GM18867 (cell line): ENCODE data around the gene APEX1.
"Not testable (repeated sequence)": the region's sequence is repeated elsewhere in the genome, so short reads cannot be mapped to it uniquely, and the experiment has no call there.

Experiments used
- ATAC-seq: cut with Tn5 transposase; IDR thresholded peaks from one replicate; pipeline ENCODE4 v1.9.1; 2021; ENCODE audit warnings: mild to moderate bottlenecking, moderate library complexity; ENCODE audit not compliant: unreplicated experiment

Gene APEX1

DNA sequence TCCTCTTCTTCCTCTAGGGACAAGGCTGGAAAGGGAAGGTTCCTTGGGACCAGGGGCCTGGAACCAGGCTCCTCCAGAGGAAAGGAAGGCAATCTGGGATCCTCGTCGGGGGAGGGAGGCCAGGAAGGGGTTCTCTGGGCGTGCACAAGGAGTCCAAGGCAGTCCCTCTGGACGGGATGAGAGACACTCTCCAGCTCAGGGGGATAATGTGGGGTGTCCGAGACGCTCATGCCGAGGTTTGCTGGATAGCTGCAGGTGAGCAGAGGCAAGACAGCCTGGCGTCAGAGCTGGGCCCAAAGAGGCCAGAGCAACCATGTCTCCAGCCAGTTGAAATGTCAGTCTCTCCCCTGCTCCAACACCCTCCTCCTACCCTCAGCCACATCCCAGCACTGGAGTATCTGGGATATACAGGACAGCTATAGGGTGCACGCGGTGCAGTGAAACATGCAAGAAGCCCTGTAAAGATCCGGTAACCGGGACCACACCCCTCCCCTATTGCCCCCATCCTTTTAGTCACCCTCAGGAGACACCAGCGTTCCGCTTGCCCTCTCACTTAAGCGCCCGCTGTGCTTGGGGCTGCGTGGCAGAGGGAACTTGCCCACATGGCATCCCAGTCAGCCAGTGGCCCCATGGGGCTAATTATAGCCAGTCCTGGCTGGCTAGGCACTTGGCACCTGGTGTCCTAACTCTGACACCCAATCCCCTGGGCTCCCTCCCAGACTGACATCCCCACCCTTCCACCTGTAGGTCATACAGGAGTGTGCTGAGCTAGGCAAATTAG is 19.3 kb upstream of the APEX1 start, which contains the start of gene KLHL33:
Gene KLHL33, minus strand, starts transcription at position 585 of the 781 bp plus-strand sequence. Its CDS starts 355 bp downstream, at position 230.
- no peak for ATAC-seq

DNA sequence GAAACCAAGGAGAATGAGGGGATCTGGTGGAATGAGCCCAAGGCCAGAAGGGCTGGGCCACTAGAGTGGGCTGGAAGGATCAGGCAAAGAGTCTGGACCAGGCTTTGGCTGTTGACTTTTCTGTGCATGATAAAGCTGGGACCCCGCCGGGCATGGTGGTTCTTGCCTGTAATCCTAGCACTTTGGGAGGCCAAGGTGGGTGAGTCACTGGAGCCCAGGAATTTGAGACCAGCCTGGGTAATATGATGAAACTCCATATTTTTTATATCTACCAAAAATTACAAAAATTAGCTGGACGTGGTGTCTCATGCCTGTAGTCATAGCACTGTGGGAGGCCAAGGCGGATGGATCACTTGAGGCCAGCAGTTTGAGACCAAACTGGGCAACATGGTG is 18.7 kb upstream of the APEX1 start:
- no peak for ATAC-seq

DNA sequence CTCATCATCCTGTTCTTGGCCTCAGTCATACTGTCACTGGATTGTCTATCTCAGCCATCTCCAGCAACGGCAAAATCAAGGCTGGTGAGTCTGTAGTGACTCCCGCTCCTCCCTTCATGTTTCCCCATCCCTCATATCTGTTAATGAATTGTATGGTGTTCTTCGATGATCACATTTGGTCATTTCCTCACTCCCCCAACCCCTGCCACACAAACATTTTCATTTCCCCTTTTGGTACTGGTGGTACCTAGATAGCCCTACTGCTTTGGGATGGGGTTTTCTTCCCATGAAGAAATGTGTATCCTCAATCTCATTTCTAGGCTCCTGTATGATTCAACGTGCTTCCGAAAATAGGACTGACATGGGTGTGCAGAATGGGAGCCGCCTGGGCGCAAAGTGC is 16.4 kb upstream of the APEX1 start:
- ATAC-seq, result no peak

DNA sequence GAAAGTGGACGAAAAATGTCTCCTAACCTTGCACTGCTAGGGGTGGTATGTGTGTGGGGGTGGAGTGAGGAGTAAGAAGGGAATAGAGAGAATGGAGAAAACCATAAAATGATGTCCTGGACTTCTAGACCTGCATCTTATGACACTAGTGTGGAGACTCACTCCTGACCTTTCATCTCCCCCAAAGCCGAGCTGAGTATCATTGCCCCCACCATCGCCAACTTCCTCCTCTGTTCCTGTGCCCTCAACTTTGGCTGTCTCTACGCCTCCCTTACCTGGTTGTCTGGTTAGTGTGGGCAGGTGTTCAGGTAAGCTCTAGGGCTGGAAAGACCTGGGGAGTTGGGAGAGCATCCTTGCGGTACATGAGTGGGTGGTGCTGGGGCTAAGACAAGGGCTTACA is 14.6 kb upstream of the APEX1 start:
- ATAC-seq, result no peak

DNA sequence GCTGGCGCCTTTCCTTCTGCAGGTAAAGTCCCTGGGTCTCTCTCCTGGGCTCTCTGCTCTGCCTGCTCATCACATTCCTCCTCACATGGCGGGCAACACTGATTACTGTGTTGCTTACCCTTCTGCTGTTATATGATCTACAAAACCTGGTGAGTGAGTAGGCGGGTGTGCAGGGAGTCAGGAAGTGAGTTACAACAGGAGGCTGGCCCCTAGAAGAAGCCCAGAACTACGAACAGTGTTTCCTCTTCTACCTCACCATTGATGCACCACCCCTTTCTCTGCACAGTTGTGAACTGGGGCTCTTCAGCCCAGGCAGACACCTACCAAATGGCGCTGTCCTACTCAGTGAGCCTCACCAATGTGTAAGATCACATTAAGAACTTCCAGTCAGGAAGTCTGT is 14.1 kb upstream of the APEX1 start:
- ATAC-seq, result no peak

DNA sequence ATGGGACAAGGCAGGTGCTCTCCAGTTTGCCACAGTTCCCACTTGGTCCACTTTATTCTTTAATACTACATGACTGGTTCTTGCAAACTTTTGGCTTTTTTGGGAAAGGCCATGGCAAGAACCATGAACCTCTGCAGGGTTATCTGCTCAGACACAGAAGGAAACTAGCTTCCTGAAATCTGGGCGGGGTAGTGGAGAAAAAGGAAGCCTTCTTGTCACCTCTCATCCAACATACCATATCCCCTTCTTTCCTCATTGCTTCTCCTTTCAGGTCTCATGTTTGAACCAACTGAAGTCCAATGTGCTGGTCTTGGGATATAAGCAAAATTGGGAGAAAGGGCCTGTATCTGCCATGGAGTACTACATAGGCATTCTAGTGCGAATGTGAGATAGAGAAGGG is 13.6 kb upstream of the APEX1 start:
- ATAC-seq, result no peak

DNA sequence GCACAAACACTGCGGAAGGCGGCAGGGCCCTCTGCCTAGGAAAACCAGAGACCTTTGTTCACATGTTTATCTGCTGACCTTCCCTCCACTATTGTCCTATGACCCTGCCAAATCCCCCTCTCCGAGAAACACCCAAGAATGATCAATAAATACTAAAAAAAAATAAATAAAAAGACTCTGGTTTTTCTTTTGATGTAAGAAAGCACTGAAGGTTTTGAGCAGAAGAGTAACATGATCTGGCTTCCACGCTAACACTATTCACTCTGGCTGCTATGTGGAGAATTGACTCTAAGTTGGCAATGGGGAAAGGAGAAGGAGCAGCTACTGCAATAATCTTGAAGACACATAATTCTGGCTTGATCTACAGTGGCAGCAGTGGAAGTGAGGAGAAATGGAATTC is 11.4 kb upstream of the APEX1 start:
- not testable (repeated sequence) for ATAC-seq

DNA sequence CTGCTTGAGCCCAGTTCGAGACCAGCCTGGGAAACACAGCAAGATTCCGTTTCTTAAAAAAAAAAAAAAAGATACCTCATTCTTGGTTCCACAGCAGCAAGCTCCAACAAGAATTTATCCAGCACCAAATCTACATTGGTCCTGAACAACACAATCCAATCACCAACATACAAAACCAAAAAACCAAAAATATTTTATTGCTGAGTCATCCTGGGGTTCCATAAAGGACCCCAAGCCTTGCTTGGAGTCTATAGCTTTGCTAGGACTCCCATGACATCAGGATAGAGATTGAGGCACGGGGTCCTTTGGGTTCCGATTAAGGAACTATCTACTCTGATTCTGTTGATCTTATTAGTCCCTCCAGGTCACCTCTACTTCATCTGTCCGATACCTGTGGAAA is 8.1 kb upstream of the APEX1 start:
- ATAC-seq, result no peak

DNA sequence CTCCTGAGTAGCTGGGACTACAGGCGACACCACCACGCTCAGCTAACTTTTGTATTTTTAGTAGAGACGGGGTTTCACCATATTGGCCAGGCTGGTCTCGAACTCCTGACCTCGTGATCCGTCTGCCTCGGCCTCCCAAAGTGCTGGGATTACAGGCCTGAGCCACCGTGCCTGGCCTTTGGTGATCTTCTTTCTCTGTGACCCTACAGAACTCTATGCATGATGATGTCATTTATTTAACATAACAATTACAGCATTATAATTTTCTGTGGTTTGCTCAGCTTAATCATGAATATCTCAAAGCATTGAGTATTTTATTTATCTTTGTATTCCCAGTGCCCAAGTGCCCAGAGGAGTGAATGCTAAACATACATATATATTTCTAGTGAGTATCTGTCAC is 2.2 kb upstream of the APEX1 start:
- not testable (repeated sequence) for ATAC-seq

DNA sequence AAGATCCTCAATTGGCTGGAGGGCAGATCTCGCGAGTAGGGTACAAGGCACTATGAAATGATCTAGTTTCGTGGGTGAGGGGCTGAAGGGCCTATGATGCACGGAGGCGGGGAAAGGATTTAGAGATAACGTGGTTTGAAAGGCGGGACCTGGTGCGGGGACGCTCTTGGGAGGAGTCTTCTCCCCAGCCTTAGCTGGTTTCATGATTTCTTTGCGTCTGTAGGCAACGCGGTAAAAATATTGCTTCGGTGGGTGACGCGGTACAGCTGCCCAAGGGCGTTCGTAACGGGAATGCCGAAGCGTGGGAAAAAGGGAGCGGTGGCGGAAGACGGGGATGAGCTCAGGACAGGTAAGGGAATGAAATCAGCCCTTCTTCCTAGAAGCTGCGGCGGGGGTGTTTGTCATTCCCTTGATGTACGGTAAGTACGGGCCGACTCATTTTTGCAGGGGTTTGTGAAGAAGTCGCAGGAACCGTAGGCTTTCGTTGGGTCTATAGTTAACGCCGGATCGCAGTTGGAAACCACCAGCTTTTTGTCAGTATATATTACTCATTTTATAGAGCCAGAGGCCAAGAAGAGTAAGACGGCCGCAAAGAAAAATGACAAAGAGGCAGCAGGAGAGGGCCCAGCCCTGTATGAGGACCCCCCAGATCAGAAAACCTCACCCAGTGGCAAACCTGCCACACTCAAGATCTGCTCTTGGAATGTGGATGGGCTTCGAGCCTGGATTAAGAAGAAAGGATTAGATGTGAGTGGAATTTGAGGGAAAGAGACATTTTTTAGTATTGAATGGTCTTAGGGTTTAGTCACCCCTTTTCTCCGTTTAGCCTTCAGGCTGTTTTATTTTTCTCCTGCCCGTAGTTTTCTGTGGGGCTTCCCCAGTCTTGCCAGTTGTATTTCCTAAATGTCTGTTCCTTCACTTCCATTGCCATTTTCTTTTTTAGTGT is 602 bp downstream of the APEX1 start:
- peak; percentile 50 for ATAC-seq

DNA sequence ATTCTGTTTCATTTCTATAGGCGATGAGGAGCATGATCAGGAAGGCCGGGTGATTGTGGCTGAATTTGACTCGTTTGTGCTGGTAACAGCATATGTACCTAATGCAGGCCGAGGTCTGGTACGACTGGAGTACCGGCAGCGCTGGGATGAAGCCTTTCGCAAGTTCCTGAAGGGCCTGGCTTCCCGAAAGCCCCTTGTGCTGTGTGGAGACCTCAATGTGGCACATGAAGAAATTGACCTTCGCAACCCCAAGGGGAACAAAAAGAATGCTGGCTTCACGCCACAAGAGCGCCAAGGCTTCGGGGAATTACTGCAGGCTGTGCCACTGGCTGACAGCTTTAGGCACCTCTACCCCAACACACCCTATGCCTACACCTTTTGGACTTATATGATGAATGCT is 1.9 kb downstream of the APEX1 start:
- no peak for ATAC-seq

DNA sequence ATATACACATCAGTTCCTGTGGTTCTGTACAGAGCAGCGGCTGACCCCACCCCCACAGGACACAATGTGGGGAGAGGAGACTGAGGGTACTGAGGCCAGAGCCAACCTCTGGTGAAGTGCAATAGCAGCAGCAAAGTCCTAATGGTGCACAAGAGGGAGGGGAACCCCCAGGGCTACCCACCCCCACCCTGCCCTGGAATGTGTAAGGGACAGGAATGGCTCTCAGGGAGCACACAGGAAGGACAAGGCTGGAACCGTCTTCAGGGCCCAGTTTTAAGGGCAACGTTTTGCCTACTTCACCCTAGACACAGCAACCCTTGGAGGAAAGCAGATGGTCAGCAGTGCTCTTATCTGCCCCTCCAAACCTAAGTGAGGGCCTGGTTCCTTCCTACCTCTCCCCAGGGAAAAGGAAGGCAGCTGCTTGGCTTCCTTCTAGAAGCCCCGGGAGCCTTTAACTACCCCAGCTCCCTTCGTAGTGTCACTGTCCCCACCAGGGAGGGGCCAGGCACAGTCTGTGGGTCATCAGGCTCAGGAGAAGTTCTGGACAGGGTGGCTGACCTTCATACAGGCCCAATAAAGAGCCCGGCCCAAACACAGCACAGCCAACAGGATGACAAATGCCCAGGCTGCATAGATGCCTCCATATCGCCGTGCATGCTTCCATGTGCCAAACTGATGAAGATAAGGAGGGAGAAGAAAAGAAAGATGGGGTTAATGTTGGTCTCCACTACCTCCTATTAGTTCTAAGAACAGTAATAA is 3.2 kb downstream of the APEX1 start:
- ATAC-seq, result no peak

DNA sequence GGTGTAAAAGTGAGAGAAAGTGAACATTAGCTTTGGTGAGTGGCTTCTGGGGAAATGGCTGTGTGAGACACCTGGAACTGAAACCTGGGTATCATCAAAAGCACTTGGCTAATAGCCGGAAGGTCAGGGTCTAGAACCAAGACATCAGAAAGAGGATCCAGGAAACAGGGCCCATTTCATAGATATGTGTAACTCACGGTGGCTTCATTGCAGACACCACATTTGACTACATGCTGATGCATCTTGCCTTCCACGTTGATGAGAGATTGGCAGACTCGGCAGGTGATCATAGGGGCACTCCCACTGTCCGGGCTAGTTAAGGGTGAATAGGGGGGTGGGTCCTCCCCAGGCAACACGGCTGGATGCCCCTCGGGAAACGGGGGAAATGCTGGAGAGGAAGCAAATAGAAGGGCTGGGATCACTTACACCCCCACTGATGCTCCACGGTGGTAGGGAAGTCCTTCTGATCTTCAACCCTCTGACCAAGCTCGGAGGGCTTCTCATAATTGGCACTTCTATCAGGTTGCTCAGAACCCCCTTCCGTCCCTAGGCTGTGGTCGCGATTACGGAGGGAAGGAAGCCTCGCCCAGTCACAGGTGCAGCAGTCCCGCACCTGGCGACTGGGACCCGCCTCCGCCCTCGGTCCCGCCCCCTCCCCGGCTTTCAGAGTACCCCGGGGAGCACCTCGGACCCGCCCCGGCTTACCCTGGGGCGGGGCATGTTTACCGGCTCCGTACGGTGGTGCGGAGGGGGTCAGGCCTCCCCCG is 5.6 kb downstream of the APEX1 start:
- peak; percentile 7 for ATAC-seq

DNA sequence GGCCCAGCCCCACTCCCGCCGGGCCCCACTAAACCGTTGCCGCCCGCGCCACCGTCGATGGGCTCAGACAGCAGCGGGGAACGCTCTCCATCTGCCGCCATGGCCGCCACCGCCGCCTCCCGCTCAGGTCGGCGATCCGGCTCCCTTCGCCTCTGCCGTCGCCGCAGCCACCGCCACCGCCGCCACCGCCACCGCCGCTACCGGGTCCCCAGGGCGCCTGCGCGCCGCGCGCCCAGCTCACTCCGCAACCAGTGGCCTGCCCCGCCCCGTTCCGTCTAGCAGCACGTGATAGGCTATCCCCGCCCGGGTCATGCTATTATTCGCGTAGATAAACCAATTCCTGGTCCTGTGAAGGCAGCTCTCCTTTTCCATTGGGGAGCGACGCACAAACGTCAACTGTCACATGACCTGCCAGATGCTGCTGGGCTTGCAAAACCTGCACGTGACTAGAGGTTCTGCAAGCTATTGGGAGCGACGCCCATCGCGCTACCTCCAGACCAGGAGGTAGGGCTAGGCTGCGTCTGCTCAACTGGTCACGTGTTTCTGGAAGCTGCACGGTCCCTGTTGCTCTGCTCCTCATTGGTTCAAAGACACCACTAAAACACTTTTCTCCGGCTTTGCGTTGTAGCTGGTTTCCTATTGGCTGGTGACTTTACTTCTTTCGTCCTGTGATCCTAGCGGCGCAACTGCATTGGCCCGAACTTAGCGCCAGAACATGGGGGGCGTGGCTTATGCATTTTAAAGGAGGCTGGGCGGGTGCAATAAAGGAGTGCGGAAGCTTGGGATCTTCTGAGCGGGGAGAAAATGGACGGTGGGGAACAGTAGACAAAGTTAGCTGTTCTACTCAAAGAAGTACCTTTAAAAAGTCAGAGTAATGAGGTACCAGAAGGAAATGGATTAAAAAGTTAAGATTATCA is 6.5 kb downstream of the APEX1 start, which contains the start of gene PIP4P1:
Gene PIP4P1, minus strand, starts transcription at position 210 of the 917 bp plus-strand sequence. Its CDS starts 109 bp downstream, at position 101.
- peak; percentile 92 for ATAC-seq

DNA sequence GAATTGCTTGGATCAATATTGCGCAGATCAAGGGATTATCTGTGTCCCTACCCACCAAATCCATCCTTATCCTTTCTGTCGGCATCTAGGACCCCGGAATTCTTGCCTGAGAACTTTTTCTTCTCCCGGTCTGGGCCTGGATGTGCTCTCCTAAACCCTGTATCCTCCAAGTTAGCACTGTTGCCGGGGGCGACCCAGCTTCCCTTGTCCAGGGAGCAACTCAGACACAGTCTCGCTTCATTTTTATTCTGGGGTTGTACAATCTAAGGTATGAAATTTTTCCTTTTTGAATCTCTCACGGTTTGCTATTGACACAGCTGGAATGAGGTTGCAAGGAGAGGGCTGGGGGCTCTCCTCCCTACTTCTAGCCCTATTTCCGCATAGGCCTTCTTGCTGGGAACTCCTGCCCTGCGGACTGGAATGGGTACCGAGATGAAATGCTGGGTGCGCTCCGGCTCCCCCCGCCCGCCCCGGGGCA is 13.8 kb downstream of the APEX1 start:
- no peak for ATAC-seq

DNA sequence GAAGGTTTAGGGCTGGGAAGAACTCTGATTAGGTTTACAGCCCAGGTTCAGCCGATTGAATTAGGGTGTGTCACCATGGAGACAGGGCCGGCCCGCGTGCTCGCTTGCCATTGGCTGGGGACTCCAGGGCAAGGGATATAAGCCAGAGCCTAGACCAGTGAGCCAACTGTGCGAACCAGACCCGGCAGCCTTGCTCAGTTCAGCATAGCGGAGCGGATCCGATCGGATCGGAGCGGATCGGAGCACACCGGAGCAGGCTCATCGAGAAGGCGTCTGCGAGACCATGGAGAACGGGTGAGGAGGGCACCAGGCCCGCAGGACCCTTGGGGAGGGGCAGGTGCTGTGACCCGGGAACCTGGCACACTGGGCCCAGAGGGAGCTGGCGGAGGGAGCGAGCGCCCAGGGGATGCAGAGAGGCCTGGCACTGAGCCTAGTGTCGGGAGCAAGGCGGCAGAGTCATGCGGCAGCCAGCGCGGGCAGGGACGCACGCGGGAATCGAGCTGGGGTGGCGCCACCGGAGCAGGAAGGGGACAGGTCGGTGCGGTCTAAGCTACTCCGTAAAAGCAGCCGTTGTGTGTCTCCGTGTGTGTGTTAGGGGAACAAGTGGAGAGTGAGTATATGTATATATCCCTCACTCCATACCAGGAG is 14.3 kb downstream of the APEX1 start, which contains the start of gene PNP:
Gene PNP, plus strand, starts transcription at position 165 of the 648 bp plus-strand sequence. Its CDS starts 119 bp downstream, at position 284.
- peak; percentile 96 for ATAC-seq

DNA sequence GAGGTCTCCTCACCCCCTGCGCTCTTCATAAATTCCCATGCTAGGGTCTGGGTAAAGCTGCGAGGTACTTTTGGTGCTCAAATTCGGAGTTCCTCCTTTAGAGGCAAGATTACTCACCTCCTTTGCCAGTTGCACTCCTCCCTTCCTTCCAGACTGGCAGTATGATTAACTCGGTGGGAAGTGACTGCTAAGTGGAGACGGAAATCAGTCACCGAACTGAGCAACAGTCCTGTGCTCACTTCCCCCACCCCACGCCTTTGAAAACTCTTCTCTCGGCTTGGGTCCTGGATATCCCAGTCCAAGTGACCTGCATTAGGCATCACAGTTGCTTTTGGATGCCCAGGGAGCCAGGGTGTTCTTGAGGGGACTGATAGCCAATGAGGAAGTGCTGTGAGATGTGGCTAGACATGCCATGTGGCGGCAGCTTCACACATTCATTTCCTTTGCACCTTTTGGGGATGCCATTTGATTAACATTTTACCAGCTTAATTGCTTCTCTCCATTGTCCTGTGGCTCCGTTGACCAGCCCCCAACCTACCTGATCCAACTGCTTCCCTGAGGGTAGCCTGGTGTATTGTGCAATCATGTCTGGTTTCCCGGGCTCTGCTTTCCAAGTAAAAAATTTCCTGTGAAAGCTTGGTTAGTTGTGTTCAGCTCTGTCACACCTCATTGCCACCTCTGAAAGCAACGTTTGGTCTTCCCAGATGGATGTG is 15.0 kb downstream of the APEX1 start:
- peak; percentile 29 for ATAC-seq

DNA sequence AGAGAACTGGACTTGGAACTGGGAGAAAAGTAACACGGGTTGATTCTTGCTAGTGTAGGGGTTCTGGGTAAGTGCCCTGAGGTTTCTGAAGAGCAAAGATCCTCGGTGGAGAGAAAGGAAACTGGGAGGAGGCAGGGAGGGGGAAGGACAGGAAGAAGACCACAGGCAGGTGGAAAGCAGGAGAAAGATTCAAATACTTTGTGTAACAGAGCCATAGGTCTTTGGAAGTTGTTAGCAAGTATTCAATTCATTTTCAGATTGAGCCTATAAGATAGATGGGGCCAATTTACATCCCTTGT is 15.5 kb downstream of the APEX1 start:
- no peak for ATAC-seq
